Ishikawa (cell line): ENCODE results near the gene ZNF18.

ENCODE experiments used
- FOXM1 ChIP-seq: IDR thresholded peaks from 2 replicates; pipeline ENCODE4 v1.6.1; 2012; ENCODE audit warnings: low read depth, borderline replicate concordance
- NFIC ChIP-seq: IDR thresholded peaks from 2 replicates; pipeline ENCODE4 v1.6.1; 2012
- YY1 ChIP-seq: IDR thresholded peaks from 2 replicates; pipeline ENCODE4 v1.6.1; 2012; ENCODE audit warnings: low read depth
- ZBTB7A ChIP-seq: IDR thresholded peaks from 2 replicates; pipeline ENCODE4 v1.6.1; 2012; ENCODE audit warnings: low read depth
- TF ChIP-seq, protein P1 (sequence below): IDR thresholded peaks from 2 replicates; pipeline ENCODE4 v1.6.1; 2012
- TF ChIP-seq, protein P2 (sequence below): IDR thresholded peaks from 2 replicates; pipeline ENCODE4 v1.6.1; 2012; ENCODE audit warnings: low read depth, mild to moderate bottlenecking

DNA sequence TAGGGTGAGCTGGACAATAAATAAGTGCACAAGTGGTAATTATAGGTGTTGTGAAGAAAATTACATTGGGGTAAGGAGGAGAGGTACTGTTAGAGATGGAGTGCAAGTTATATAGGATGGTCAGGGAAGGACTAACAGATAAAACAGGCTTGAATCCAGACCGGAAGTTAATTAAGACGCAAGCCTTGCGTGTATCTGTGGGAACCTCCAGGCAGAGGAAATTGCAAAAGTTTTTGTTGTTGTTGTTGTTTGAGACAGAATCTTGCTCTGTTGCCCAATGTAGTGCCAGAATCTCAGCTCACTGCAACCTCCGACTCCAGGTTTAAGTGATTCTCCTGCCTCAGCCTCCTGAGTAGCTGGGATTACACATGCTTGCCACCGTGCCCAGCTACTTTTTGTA, 2.4 kb upstream of the ZNF18 start:
- TF ChIP-seq, protein P1, sequence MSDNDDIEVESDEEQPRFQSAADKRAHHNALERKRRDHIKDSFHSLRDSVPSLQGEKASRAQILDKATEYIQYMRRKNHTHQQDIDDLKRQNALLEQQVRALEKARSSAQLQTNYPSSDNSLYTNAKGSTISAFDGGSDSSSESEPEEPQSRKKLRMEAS = no peak
- TF ChIP-seq, protein P2, sequence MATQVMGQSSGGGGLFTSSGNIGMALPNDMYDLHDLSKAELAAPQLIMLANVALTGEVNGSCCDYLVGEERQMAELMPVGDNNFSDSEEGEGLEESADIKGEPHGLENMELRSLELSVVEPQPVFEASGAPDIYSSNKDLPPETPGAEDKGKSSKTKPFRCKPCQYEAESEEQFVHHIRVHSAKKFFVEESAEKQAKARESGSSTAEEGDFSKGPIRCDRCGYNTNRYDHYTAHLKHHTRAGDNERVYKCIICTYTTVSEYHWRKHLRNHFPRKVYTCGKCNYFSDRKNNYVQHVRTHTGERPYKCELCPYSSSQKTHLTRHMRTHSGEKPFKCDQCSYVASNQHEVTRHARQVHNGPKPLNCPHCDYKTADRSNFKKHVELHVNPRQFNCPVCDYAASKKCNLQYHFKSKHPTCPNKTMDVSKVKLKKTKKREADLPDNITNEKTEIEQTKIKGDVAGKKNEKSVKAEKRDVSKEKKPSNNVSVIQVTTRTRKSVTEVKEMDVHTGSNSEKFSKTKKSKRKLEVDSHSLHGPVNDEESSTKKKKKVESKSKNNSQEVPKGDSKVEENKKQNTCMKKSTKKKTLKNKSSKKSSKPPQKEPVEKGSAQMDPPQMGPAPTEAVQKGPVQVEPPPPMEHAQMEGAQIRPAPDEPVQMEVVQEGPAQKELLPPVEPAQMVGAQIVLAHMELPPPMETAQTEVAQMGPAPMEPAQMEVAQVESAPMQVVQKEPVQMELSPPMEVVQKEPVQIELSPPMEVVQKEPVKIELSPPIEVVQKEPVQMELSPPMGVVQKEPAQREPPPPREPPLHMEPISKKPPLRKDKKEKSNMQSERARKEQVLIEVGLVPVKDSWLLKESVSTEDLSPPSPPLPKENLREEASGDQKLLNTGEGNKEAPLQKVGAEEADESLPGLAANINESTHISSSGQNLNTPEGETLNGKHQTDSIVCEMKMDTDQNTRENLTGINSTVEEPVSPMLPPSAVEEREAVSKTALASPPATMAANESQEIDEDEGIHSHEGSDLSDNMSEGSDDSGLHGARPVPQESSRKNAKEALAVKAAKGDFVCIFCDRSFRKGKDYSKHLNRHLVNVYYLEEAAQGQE = no peak
- TF ChIP-seq NFIC (no peak), FOXM1 (no peak), YY1 (no peak), ZBTB7A (no peak)
